Omental fat pad (tissue), 4 donors: ENCODE measurements around the gene SLMAP. TPM values are rescaled to one million over a fixed set of nuclear protein-coding genes. Genes with fewer than 3 reads are reported as not detected.
"Not testable (repeated sequence)": the region's sequence is repeated elsewhere in the genome, so short reads cannot be mapped to it uniquely, and the experiment has no call there.

ENCODE experiments used
- ATAC-seq: fragments of 150-250 bp; one replicate; pipeline ENCODE4 v1.9.1; 2016; ENCODE audit warnings: mild to moderate bottlenecking, moderate library complexity; ENCODE audit not compliant: low FRiP score
- DNase-seq: peaks from one replicate; pipeline ENCODE4 v3.0.0-alpha.2; 2019; ENCODE audit warnings: low spot score
- CTCF ChIP-seq, 3 donors: fragments of 450-650 bp; IDR thresholded peaks; one replicate each; pipeline ENCODE4 v1.5.1; 2016 to 2017; ENCODE audit warnings: antibody characterized with exemption in 3 of 3, mild to moderate bottlenecking in 3 of 3, moderate library complexity in 2 of 3
- total RNA-seq, 4 donors: library from RNA; depleted of rRNA; stranded (reverse); fragments of >200 nt; gene quantifications; one replicate each; pipeline ENCODE4 v1.1.0, GENCODE V29; 2016

Gene SLMAP
- total RNA-seq, 4 donors from 2014 or later = 42.7 to 72.7 (median 47.1) TPM

DNA sequence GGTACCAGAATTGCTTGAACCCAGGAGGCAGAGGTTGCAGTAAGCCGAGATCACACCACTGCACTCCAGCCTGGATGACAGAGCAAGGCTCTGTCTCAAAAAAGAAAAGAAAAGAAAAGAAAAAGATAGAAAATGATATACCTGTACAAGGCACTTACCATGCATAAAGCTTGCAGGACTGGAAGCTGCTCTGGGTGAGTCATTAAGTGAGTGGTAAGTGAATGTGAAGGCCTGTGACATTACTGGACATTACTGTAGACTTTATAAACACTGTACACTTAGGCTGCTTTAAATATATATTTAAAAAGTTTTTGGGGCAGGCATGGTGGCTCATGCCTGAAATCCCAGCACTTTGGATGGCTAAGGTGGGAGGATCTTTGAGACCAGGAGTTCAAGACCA, 99.2 kb downstream of the SLMAP start:
- DNase-seq = no peak
- no peak for TF ChIP-seq CTCF (IDR thresholded peaks at IDR 0.05)
- ATAC-seq = no peak

DNA sequence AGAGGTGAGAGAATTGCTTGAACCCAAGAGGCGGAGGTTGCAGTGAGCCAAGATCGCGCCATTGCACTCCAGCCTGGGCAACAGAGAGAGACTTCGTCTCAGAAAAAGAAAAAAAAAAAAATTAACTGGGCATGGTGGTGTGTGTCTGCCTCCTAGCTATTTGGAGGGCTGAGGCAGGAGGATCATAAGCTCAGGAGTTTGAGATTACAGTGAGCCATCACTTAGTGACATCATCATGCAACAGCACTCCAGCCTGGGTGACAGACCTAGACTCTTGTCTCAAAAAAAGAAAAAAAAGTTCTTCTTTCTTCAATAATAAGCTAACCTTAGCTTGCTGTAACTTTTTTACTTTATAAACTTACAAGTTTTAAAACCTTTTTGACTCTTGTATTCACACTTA, 99.8 kb downstream of the SLMAP start:
- TF ChIP-seq CTCF (IDR thresholded peaks at IDR 0.05) = no peak
- ATAC-seq (no peak), DNase-seq (no peak)

GRCh38 chr3:57856675-57857074, 100.6 kb downstream of the SLMAP start:
- DNase-seq = no peak
- ATAC-seq = no peak
- no peak for TF ChIP-seq CTCF (IDR thresholded peaks at IDR 0.05)

DNA sequence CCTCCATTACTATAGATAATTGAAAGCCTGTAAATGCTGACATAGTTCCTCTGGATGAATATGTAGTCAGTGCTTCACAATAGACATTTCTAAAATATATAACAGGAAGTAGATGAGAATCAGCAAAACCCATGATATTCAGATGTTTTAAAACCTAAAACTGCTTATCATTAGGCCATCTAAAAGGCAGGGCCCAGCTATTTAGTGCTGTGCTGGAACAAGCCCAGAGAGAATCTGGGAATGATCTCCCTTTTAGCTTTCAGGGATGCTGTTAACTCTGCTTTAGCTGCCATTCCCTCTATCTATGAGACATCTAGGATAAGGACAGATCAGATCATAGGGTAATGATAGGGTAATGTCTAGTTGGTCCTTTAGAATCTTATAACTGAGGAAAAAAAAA, 106.8 kb downstream of the SLMAP start:
- no peak for DNase-seq
- ATAC-seq = no peak
- TF ChIP-seq CTCF (IDR thresholded peaks at IDR 0.05) = no peak

- ATAC-seq (no peak), DNase-seq (no peak)
- no peak for TF ChIP-seq CTCF (IDR thresholded peaks at IDR 0.05)
These were observed 107.3 kb downstream of the SLMAP start for GRCh38 chr3:57863380-57863779.

DNA sequence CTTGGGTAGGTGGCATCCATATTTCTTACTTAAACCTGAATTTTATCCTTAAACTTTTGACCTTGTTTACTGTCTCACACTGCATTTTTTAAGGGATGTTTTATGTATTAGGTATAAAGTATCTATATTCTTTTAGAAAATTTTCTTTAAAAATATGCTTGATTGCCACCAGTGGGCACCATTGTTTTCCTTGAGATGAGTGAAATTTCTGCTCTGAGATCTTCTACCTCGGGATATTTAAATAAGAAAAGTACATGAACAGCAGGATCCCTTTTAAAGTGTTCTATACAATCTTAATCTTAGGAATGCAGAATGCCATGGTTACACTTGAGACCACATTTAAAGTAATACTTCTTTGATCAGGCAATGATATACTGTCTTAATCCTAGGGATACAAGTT, 108.7 kb downstream of the SLMAP start:
- DNase-seq = no peak
- TF ChIP-seq CTCF (IDR thresholded peaks at IDR 0.05) = no peak
- ATAC-seq = no peak

DNA sequence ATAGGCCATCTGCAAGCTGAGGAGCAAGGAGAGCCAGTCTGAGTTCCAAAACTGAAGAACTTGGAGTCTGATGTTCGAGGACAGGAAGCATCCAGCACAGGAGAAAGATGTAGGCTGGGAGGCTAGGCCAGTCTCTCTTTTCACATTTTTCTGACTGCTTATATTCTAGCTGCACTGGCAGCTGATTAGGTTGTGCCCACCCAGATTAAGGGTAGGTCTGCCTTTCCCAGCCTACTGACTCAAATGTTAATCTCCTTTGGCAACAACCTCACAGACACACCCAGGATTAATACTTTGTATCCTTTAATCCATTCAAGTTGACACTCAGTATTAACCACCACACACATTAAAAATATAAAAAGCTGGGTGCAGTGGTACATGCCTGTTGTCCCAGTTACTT, 113.0 kb downstream of the SLMAP start:
- ATAC-seq, DNase-seq: not testable (repeated sequence)

DNA sequence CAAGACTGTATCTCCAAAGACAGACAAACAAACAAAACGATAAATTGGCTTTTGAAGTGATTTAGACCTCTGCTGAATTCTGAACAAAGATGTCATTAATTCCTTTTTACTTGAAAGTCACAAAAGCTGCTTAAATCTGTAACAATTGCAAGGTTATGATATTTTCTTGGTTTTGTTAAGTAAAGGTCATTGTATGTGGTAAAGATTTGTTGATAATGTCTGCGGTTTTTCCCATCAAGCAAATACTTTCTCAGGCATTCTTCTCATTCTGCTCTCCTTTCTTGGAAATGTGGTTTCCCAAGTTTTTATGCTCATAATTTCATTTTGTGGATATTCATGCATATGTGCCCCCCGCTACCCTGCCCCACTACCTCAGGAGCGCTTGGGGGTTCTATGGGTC, 116.5 kb downstream of the SLMAP start:
- no peak for TF ChIP-seq CTCF (IDR thresholded peaks at IDR 0.05)
- ATAC-seq (no peak), DNase-seq (no peak)
